Melanocyte of skin (primary cell): ENCODE measurements around the gene DDTL. TPM values are rescaled to one million over a fixed set of nuclear protein-coding genes. Genes with fewer than 3 reads are reported as not detected.

Source experiments
- total RNA-seq, 2 donors: library from RNA; depleted of rRNA; stranded (reverse); fragments of >200 nt; gene quantifications; 2 replicates each; pipeline ENCODE4 v1.2.3, GENCODE V29; 2012

The DDTL gene
- total RNA-seq = 1 to 10 TPM in 1 of 2 donors, under 1 TPM in 1; 0.67 to 1.0 TPM

GRCh38 chr22:23966568-23966967 is at the start of gene DDTL:
DDTL (plus strand) TSS chr22:23966888; CDS start chr22:23966915, 27 bp downstream.

GRCh38 chr22:23961084-23961771 is 5.5 kb upstream of the DDTL start, which contains the start of gene GSTT2B:
GSTT2B (minus strand) TSS chr22:23961195; CDS start chr22:23961131, 64 bp downstream.

GRCh38 chr22:23974345-23974744 is 7.7 kb downstream of the DDTL start, which contains the start of gene DDT:
DDT (minus strand) TSS chr22:23974441; CDS start chr22:23974414, 27 bp downstream.

GRCh38 chr22:23979557-23980240 is 13.0 kb downstream of the DDTL start, which contains the start of gene GSTT2:
GSTT2 (plus strand) TSS chr22:23980134.

GRCh38 chr22:24005201-24005600 is 38.5 kb downstream of the DDTL start, which contains the start of gene GSTT4:
GSTT4 (minus strand) TSS chr22:24005453; CDS start chr22:24005356, 97 bp downstream.

Other genes with a start within 250 kb of the DDTL start
- gene ZNF70, start 215.8 kb upstream of the DDTL start, total RNA-seq = 1 to 10 TPM; 3.8 to 4.0 TPM
- not detected for gene VPREB3, start 212.5 kb upstream of the DDTL start, total RNA-seq
- gene C22orf15, start 203.9 kb upstream of the DDTL start, total RNA-seq = under 1 TPM in 1 of 2 donors, not detected in 1; 0.69 TPM
- gene CHCHD10, start 198.9 kb upstream of the DDTL start, total RNA-seq = 10 to 100 TPM in 1 of 2 donors, 1 to 10 TPM in 1; 2.8 to 12.0 TPM
- gene MMP11, start 194.0 kb upstream of the DDTL start, total RNA-seq = 1 to 10 TPM in 1 of 2 donors, under 1 TPM in 1; 1.00 to 2.8 TPM
- 10 to 100 TPM; 44.0 to 52.3 TPM for gene SMARCB1, start 179.9 kb upstream of the DDTL start, total RNA-seq
- gene DERL3, start 127.9 kb upstream of the DDTL start, total RNA-seq = under 1 TPM; under 0.01 to 0.67 TPM
- gene SLC2A11, start 109.0 kb upstream of the DDTL start, total RNA-seq = 1 to 10 TPM; 6.0 to 9.6 TPM
- 100 to 1,000 TPM; 243 to 270 TPM for gene MIF, start 72.5 kb upstream of the DDTL start, total RNA-seq
- 1 to 10 TPM in 1 of 2 donors, under 1 TPM in 1; 0.69 to 2.7 TPM for gene GSTT2B, start 5.7 kb upstream of the DDTL start, total RNA-seq
- gene DDT, start 7.6 kb downstream of the DDTL start, total RNA-seq = 100 to 1,000 TPM; 101 to 125 TPM
- gene GSTT2, start 13.2 kb downstream of the DDTL start, total RNA-seq = not detected
- gene GSTT4, start 38.6 kb downstream of the DDTL start, total RNA-seq = not detected
- gene CABIN1, start 44.4 kb downstream of the DDTL start, total RNA-seq = 10 to 100 TPM; 52.7 to 53.3 TPM
- gene SUSD2, start 214.6 kb downstream of the DDTL start, total RNA-seq = 1 to 10 TPM in 1 of 2 donors, under 1 TPM in 1; 0.69 to 2.0 TPM